PFSK-1 (cell line): ENCODE results near the gene GNAS. TPM values are rescaled to one million over a fixed set of nuclear protein-coding genes. Genes with fewer than 3 reads are reported as not detected.

ENCODE experiments used
- FOXP2 ChIP-seq: optimal IDR thresholded peaks from 2 replicates; pipeline ENCODE3; 2011; ENCODE audit warnings: borderline replicate concordance, control low read depth, inconsistent platforms; ENCODE audit not compliant: insufficient read depth; ENCODE audit errors: extremely low read length, extremely low read depth
- POLR2AphosphoS5 ChIP-seq: IDR thresholded peaks from 2 replicates; pipeline ENCODE4 v1.6.1; 2012; ENCODE audit warnings: low read depth, mild to moderate bottlenecking, control low read depth, low read length, moderate library complexity
- SIN3A ChIP-seq: IDR thresholded peaks from 2 replicates; pipeline ENCODE4 v1.6.1; 2012; ENCODE audit warnings: mild to moderate bottlenecking, low read length, moderate library complexity, borderline replicate concordance; ENCODE audit not compliant: insufficient read depth
- TAF1 ChIP-seq: IDR thresholded peaks from 2 replicates; pipeline ENCODE4 v1.6.1; 2012; ENCODE audit warnings: low read length, control low read depth, borderline replicate concordance; ENCODE audit not compliant: insufficient read depth
- polyA plus RNA-seq: library from polyadenylated mRNA; unstranded; fragments of >200 nt; gene quantifications from one replicate; pipeline ENCODE4 v1.2.1, GENCODE V29; 2012; ENCODE audit warnings: low read depth, missing spikeins; ENCODE audit not compliant: insufficient read length
- TF ChIP-seq, protein P1 (sequence below), 2 experiments: IDR thresholded peaks; 2 replicates each; pipeline versions ENCODE4 v1.6.1 to v1.8.0; 2011 to 2012; ENCODE audit warnings: low read depth in 2 of 2, low read length in 2 of 2, control low read depth in 1 of 2, inconsistent platforms in 1 of 2, mild to moderate bottlenecking in 1 of 2, moderate library complexity in 1 of 2; ENCODE audit not compliant: insufficient read depth in 1 of 2

GNAS gene
- 1,904 TPM for polyA plus RNA-seq

DNA sequence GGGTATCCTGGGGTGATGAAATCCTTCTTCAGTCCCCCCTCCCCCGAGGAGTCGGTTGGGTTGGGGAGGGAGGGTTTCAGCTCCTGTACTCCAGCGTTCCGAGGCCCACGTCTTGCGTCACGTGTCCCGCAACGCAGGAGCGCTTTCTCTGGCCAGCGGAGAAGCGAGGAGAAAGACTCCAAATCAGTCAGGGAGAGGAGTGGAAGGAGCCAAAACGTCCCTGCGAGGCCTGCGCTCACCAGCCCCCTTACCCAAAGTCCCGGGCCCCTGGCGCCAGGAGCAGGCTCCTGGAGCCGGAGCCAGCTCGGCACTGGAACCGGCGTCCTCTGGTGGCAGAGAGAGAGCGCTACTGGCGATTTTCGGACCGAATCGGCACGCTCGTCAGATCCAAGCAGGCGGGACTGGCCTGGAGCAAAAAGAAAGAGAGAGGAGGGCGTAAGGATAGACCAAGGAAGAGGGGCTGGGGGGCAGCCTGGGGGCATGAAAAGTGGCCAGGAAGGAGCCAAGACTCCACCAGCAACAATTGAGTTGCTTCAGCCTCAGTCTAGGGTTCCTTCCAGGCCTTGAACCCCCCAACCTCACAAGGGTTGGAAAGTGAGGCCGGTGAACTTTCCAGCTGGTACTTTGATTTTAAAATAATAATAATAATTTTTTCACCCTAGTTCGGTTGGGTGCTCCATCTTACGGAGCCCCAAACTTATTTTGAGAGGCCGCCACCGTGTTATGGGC is at the start of gene GNAS:
GNAS (plus strand) TSS at position 174 of the 729 bp plus-strand sequence.
- TF ChIP-seq FOXP2: no peak
- no peak for TF ChIP-seq TAF1
- TF ChIP-seq, protein P1, sequence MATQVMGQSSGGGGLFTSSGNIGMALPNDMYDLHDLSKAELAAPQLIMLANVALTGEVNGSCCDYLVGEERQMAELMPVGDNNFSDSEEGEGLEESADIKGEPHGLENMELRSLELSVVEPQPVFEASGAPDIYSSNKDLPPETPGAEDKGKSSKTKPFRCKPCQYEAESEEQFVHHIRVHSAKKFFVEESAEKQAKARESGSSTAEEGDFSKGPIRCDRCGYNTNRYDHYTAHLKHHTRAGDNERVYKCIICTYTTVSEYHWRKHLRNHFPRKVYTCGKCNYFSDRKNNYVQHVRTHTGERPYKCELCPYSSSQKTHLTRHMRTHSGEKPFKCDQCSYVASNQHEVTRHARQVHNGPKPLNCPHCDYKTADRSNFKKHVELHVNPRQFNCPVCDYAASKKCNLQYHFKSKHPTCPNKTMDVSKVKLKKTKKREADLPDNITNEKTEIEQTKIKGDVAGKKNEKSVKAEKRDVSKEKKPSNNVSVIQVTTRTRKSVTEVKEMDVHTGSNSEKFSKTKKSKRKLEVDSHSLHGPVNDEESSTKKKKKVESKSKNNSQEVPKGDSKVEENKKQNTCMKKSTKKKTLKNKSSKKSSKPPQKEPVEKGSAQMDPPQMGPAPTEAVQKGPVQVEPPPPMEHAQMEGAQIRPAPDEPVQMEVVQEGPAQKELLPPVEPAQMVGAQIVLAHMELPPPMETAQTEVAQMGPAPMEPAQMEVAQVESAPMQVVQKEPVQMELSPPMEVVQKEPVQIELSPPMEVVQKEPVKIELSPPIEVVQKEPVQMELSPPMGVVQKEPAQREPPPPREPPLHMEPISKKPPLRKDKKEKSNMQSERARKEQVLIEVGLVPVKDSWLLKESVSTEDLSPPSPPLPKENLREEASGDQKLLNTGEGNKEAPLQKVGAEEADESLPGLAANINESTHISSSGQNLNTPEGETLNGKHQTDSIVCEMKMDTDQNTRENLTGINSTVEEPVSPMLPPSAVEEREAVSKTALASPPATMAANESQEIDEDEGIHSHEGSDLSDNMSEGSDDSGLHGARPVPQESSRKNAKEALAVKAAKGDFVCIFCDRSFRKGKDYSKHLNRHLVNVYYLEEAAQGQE (IDR thresholded peaks at IDR 0.05; ENCODE audit: insufficient read depth in 1 of 2, low read depth in 2 of 2, low read length in 2 of 2): no peak
- TF ChIP-seq POLR2AphosphoS5: no peak
- no peak for TF ChIP-seq SIN3A

DNA sequence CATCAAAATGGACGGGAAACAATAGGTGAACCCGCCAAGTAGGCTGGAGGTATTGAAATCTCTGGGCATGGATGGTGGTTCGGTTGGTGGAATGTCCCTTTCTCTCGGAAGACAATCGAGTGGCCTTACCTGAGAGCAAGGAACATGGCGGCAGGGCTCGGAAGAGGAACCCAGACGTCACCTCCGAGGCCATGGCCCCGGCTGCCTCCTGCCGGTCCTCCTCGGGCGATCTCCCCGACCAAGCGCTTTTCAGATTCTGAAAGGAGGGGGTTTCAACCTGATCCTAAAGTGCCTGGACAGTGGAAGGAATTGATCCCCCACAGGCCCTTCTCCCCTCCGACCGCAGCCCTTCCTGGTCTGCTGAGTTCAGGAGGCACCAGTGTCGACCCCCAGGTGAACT is 49.0 kb upstream of the GNAS start:
- TF ChIP-seq SIN3A (no peak), FOXP2 (no peak), POLR2AphosphoS5 (no peak), TAF1 (no peak)
- TF ChIP-seq, protein P1 (IDR thresholded peaks at IDR 0.05; ENCODE audit: insufficient read depth in 1 of 2, low read depth in 2 of 2, low read length in 2 of 2): no peak

DNA sequence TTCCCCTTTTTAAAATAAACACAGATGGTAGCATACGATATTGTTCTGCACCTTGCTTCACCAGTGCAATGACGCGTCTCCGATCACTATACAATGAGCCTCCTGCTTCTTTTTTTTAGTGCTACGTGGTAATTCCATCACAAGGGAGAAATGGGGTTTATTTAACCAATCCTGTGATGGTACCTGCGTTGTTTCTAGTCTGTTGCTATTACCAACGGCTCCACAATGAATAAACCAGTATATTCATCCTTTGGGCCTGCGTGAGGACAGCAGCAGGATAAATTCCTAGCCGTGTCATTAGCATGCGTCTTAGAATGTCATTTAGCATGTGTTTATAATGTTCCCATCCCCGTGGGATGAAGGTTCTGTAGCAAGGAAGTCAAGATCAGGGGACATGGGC is 44.7 kb upstream of the GNAS start:
- TF ChIP-seq POLR2AphosphoS5 (no peak), TAF1 (no peak)

DNA sequence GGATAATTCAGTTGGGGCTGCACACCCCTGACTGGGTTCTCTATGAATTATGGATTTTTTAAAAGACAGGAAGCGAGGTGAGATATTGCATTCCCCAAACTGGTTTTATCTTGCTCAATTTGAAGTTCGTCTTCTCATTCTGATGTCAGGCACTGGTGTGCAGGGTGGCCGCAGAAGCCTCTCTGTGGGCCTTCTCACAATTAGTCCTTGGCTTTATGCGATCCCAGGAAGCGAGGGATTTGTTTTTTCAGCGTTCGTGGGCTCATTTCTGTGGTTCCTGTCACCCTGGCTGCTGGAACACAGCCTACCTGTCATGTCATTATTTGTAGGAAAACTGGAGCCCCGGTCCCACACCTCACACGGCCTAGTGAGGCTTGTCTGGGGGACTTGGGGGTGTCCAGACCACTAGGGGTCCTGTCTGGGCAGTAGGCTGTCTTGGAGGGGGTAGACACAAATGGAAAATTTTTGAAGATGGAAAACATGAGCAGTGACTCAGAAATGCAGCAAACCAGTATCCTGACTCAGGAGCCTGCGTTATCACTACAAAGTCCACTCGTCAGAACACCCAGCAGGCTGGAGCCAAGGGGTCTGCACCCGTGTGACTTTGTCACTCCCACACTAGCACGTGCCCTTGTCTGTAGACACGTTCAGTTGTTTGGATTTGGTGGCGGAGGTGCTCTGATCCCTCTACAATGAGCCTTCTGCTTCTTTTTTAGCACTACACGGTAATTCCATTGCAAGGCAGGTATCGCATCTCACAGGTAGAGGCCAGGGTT is 44.1 kb upstream of the GNAS start:
- TF ChIP-seq, protein P1 (IDR thresholded peaks at IDR 0.05; ENCODE audit: insufficient read depth in 1 of 2, low read depth in 2 of 2, low read length in 2 of 2): no peak
- TF ChIP-seq POLR2AphosphoS5 (no peak), FOXP2 (no peak), TAF1 (no peak), SIN3A (no peak)

DNA sequence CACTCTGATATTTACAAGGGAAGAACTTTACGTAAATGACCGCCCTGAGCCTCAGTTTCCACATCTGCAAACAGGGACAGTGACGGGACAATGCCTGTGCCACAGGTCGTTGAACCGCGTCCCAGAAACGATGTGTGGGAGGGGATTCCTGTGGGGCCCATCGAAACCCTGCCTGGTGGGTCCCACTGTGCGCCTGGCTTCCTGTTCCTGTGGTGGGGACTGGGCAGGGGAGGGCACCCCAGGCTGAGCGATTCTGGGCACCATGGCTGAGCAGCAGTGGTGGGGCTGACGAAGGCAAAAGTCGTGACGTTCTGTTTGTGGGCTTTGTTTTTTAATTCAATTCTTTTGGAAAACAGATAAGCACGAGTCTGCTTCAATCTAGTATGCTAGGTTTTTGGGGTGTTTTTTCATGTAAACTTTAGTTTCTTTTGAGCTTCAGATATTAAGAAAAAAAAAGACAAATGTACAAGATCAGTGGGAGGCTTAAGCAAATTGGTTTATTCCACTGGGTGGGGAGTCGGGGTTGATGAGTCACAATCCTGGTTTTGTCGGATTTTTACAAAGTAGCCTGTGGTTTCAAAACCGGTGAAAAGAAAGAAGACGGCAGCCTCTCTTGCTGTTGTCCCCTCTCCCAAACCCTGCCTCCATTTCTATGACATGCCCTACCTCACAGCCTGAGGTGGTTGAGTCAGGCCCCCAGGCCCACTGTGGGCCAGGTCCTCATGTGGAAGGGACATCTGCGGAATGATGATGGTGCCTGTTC is 42.2 kb upstream of the GNAS start:
- no peak for TF ChIP-seq POLR2AphosphoS5
- TF ChIP-seq FOXP2: no peak
- TF ChIP-seq, protein P1 (IDR thresholded peaks at IDR 0.05; ENCODE audit: insufficient read depth in 1 of 2, low read depth in 2 of 2, low read length in 2 of 2): no peak
- no peak for TF ChIP-seq TAF1
- TF ChIP-seq SIN3A: no peak
